Cerebellar cortex (tissue), 1 donor: ENCODE measurements around the gene METTL8.
"Not testable (repeated sequence)": the region's sequence is repeated elsewhere in the genome, so short reads cannot be mapped to it uniquely, and the experiment has no call there.

Source experiments
- DNase-seq: peaks from one replicate; pipeline ENCODE4 v3.0.0-alpha.2; 2015; ENCODE audit warnings: low spot score

Gene METTL8

GRCh38 chr2:171311589-171311988 lies 122.2 kb downstream of the METTL8 start:
- not testable (repeated sequence) for DNase-seq

- no peak for DNase-seq
Measured at GRCh38 chr2:171310889-171311288, 122.9 kb downstream of the METTL8 start.

- no peak for DNase-seq
Measured at GRCh38 chr2:171309455-171310286, 124.1 kb downstream of the METTL8 start.

- DNase-seq = no peak
Measured at GRCh38 chr2:171308280-171309054, 125.3 kb downstream of the METTL8 start.

GRCh38 chr2:171307560-171307959 lies 126.2 kb downstream of the METTL8 start:
- no peak for DNase-seq

GRCh38 chr2:171297956-171298355 lies 135.8 kb downstream of the METTL8 start:
- DNase-seq = no peak

GRCh38 chr2:171294608-171295007 lies 139.2 kb downstream of the METTL8 start:
- no peak for DNase-seq

- no peak for DNase-seq
Measured at GRCh38 chr2:171293661-171294060, 140.1 kb downstream of the METTL8 start.

GRCh38 chr2:171289991-171290390 lies 143.8 kb downstream of the METTL8 start:
- DNase-seq = no peak

GRCh38 chr2:171289316-171289715 lies 144.5 kb downstream of the METTL8 start:
- DNase-seq = no peak

- DNase-seq = no peak
Measured at GRCh38 chr2:171287611-171288010, 146.2 kb downstream of the METTL8 start.

- DNase-seq = no peak
Measured at GRCh38 chr2:171287036-171287571, 146.7 kb downstream of the METTL8 start.

- DNase-seq = peak; percentile 85
Measured at GRCh38 chr2:171281110-171281509, 152.7 kb downstream of the METTL8 start.

- no peak for DNase-seq
Measured at GRCh38 chr2:171279983-171280790, 153.6 kb downstream of the METTL8 start.

GRCh38 chr2:171274757-171275156 lies 159.0 kb downstream of the METTL8 start:
- DNase-seq = no peak

- DNase-seq = peak; percentile 72
Measured at GRCh38 chr2:171271971-171272436, 161.8 kb downstream of the METTL8 start.

GRCh38 chr2:171271386-171271785 lies 162.4 kb downstream of the METTL8 start:
- DNase-seq = no peak

GRCh38 chr2:171267855-171268629 lies 165.7 kb downstream of the METTL8 start:
- DNase-seq = no peak
